Activated naive CD4-positive, alpha-beta T cell treated with anti-CD3 and anti-CD28 coated beads, Interleukin-2, amount 50 U/mL, for 72 hours (primary cell): ENCODE measurements around the gene BHLHE23. TPM values are rescaled to one million over a fixed set of nuclear protein-coding genes. Genes with fewer than 3 reads are reported as not detected.

Source experiments
- ATAC-seq, 2 donors: fragments of 150-1000 bp; cut with Tn5 transposase; 2 replicates each; pipeline ENCODE4 v1.10.0; 2021; ENCODE audit warnings: mild to moderate bottlenecking in 2 of 2, moderate library complexity in 2 of 2
- DNase-seq, 2 donors: peaks; one replicate each; pipeline ENCODE4 v3.0.0; 2021 to 2022; ENCODE audit warnings: low spot score in 2 of 2
- H3K27ac Mint-ChIP-seq, 2 donors: one replicate each; pipeline ENCODE4 v1.8.0; 2022; ENCODE audit warnings: mild to moderate bottlenecking in 2 of 2, mixed read lengths in 2 of 2
- H3K36me3 Mint-ChIP-seq, 2 donors: one replicate each; pipeline ENCODE4 v1.8.0; 2022; ENCODE audit warnings: mixed read lengths in 2 of 2
- H3K9me3 Mint-ChIP-seq, 2 donors: one replicate each; pipeline ENCODE4 v1.8.0; 2022; ENCODE audit warnings: mixed read lengths in 2 of 2
- total RNA-seq, 2 donors: library from RNA; stranded (reverse); gene quantifications; one replicate each; pipeline ENCODE4 v1.2.3, GENCODE V29; 2022

BHLHE23 gene
- not detected for total RNA-seq

GRCh38 chr20:63006540-63007359 is at the start of gene BHLHE23:
Gene BHLHE23 (minus strand): TSS chr20:63006964. CDS start chr20:63006774, 190 bp downstream.
- no peak for ATAC-seq
- peak in 1 of 2 donors; percentile 32 for DNase-seq
- Mint-ChIP-seq H3K9me3 (no peaks in the 10 kb centered on the region), H3K36me3 (no peaks in the 10 kb centered on the region), H3K27ac (no peak within 1 kb of the TSS)

DNA sequence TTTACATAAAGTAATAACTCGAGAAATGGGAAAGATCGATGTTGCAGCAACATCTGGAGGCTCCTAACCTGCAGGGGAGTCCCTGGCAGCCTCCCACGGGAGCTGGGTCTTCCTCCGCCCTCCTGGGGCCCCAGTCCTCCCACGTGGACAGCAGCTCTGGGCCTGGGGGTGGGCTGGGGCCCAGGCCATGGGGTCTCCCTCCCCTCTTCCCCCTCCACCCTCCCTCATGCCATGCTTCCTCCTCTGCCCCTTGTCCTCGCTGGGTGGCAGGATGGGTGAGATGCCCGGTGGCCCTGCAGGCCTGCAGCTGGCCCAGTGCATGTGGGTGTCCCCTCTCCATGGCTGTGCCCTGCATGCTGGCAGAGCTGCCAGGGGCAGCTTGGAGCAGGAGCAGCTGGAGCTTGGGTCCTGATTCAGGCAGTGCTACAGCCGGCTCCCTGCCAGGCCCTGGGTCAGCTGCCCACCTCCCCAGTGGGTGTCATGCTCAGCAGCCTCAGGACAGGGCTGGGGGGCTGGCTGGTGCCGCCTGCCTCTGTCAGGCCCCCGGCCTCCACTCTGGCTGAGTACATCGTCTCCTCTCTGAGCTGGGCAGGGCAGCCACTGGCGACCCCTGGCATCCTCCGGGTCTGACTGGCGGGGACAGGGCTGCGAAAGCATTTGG is 48.9 kb upstream of the BHLHE23 start:
- DNase-seq (peak in 1 of 2 donors; percentile 37), ATAC-seq (peak in 1 of 2 donors; percentile 15)
- no peaks in the 10 kb centered on the region for H3K9me3 Mint-ChIP-seq
- no peaks in the 10 kb centered on the region for H3K36me3 Mint-ChIP-seq
- H3K27ac Mint-ChIP-seq, result no peak overlapping the region

DNA sequence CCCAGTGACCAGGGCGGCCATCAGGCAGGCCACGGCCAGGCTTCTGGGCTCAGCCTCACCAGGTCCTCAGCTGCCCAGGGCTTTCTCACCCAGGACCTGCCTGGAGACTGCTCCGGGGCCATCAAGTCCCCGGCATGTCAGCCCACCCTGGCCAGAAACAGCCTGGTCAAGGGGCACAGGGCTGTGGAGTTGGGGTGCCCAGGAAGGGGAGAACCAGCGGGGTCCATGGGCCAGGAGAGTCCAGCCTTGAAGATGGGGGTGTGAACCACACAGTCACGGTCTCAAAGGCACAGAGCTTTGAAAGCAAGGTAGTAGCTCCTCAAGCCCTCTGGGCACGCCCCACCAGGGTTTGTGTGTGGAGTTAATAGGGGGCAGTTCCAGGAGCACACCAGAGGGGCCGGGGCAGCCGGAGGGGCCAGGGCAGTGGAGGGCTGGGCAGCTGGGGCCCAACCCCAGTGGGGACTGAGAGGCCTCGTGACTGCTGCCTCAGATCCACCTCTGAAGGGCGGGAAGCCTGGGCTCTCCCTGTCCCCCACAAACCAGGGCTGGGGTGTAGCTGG is 48.0 kb upstream of the BHLHE23 start:
- Mint-ChIP-seq H3K9me3 (no peaks in the 10 kb centered on the region), H3K27ac (no peak overlapping the region), H3K36me3 (no peaks in the 10 kb centered on the region)
- DNase-seq, result peak in 1 of 2 donors; percentile 35
- no peak for ATAC-seq

- Mint-ChIP-seq H3K36me3 (no peaks in the 10 kb centered on the region), H3K9me3 (no peaks in the 10 kb centered on the region), H3K27ac (no peak overlapping the region)
- no peak for ATAC-seq
- peak in 1 of 2 donors; percentile 13 for DNase-seq
Observed at GRCh38 chr20:63054103-63054474, 47.3 kb upstream of the BHLHE23 start.

GRCh38 chr20:63053432-63054102 is 46.8 kb upstream of the BHLHE23 start:
- Mint-ChIP-seq H3K27ac (no peak overlapping the region), H3K36me3 (no peaks in the 10 kb centered on the region), H3K9me3 (no peaks in the 10 kb centered on the region)
- ATAC-seq, result no peak
- DNase-seq, result peak in 1 of 2 donors; percentile 43

GRCh38 chr20:63052571-63053431 is 46.0 kb upstream of the BHLHE23 start:
- peak in 1 of 2 donors; percentile 33 for DNase-seq
- no peak overlapping the region for H3K27ac Mint-ChIP-seq
- no peak for ATAC-seq
- no peaks in the 10 kb centered on the region for H3K9me3 Mint-ChIP-seq
- no peaks in the 10 kb centered on the region for H3K36me3 Mint-ChIP-seq

GRCh38 chr20:63051911-63052310 is 45.1 kb upstream of the BHLHE23 start:
- ATAC-seq (no peak), DNase-seq (no peak)
- H3K36me3 Mint-ChIP-seq, result no peaks in the 10 kb centered on the region
- no peaks in the 10 kb centered on the region for H3K9me3 Mint-ChIP-seq
- H3K27ac Mint-ChIP-seq, result no peak overlapping the region

DNA sequence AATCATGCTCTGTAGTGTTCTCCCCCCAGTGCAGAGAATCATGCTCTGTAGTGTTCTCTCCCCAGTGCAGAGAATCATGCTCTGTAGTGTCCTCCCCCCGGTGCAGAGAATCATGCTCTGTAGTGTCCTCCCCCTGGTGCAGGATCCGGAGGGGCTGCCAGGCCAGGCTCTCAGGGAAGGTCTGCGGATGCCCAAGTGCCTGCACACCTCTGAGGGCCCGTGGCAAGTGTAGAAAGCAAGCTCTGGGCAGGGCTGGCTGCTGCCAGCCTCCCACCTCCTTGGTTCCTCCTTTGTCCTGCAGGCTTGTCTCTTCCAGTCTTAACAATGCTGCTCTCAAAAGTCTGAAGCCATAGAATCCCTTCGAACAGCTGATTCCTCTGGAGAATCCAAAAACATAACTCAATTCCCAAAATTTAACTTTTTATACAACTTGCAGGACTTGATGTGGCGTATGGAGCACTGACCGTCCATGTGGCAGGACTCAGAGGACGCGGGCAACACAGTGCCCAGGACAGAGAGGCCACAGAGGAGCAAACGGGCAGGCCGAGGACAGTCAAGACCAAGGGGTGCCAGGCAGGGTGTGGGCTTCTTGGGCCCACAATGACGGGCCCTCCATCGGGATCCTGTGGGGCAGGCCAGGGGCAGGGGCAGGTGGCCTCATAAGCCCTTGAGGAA is 44.6 kb upstream of the BHLHE23 start:
- no peak for ATAC-seq
- Mint-ChIP-seq H3K9me3 (no peaks in the 10 kb centered on the region), H3K27ac (no peak overlapping the region), H3K36me3 (no peaks in the 10 kb centered on the region)
- no peak for DNase-seq

DNA sequence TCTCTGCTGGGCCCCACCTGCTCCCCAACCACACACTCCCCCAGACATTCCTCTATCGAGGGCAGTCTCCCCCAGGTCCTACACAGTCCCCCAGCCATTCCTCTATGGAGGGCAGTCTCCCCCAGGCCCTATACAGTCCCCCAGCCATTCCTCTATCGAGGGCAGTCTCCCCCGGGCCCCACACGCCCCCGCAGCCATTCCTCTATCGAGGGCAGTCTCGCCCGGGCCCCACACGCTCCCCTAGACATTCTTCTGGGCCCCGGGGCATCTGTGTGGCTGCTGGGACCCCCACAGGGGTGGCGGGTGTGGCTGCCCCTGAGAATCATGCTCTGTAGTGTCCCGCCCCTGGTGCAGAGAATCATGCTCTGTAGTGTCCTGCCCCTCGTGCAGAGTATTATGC is 43.6 kb upstream of the BHLHE23 start:
- ATAC-seq (no peak), DNase-seq (no peak)
- H3K27ac Mint-ChIP-seq, result no peak overlapping the region
- H3K9me3 Mint-ChIP-seq, result no peaks in the 10 kb centered on the region
- no peaks in the 10 kb centered on the region for H3K36me3 Mint-ChIP-seq

- ATAC-seq (no peak), DNase-seq (no peak)
- H3K9me3 Mint-ChIP-seq, result no peaks in the 10 kb centered on the region
- no peaks in the 10 kb centered on the region for H3K36me3 Mint-ChIP-seq
- H3K27ac Mint-ChIP-seq, result no peak overlapping the region
Observed at GRCh38 chr20:63049561-63050221, 42.9 kb upstream of the BHLHE23 start.

GRCh38 chr20:63049191-63049518 is 42.4 kb upstream of the BHLHE23 start:
- ATAC-seq (no peak), DNase-seq (no peak)
- peak overlapping the region in 1 of 2 donors; percentile 65 for H3K27ac Mint-ChIP-seq
- H3K9me3 Mint-ChIP-seq, result no peaks in the 10 kb centered on the region
- no peaks in the 10 kb centered on the region for H3K36me3 Mint-ChIP-seq

GRCh38 chr20:63048516-63049190 is 41.9 kb upstream of the BHLHE23 start:
- ATAC-seq (no peak), DNase-seq (no peak)
- Mint-ChIP-seq H3K36me3 (no peaks in the 10 kb centered on the region), H3K27ac (no peak overlapping the region), H3K9me3 (no peaks in the 10 kb centered on the region)

GRCh38 chr20:63047946-63048345 is 41.2 kb upstream of the BHLHE23 start:
- DNase-seq (no peak), ATAC-seq (no peak)
- no peaks in the 10 kb centered on the region for H3K36me3 Mint-ChIP-seq
- H3K9me3 Mint-ChIP-seq, result no peaks in the 10 kb centered on the region
- no peak overlapping the region for H3K27ac Mint-ChIP-seq

DNA sequence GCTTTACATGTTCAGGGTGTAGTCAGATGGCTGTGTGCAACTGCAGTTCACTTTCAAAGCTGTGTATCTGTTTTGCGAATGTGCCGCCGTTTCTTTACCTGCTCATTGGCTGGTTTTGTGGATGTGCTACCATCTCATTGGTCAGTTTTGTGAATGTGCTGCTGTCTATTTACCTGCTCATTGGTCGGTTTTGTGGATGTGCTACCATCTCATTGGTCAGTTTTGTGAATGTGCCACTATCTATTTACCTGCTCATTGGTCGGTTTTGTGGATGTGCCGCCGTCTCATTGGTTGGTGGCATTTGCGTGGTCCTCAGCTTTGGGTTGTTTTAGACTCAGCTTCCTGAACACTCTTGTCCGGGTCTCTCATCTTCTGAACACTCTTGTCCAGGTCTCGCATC is 40.5 kb upstream of the BHLHE23 start:
- ATAC-seq (no peak), DNase-seq (no peak)
- no peaks in the 10 kb centered on the region for H3K9me3 Mint-ChIP-seq
- no peak overlapping the region for H3K27ac Mint-ChIP-seq
- H3K36me3 Mint-ChIP-seq, result no peaks in the 10 kb centered on the region

DNA sequence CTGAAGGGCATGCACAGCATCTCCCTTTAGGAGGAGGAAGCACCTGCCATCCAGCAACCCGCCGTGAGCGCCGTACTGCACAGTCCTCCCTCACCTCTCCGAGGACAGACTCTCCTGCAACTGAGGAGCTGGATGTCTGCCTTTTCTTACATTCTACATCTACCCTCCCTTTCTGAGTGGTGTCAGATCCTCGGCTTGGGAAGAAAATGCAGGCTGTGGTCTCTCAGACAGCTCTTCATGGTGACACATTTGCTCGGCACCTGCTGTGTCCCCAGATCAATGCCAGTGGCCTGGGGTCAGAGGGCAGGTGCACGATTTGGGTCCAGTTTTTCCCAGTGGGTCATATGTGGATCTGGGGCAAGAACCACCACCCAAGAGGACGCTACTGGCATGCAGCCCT is 40.1 kb upstream of the BHLHE23 start:
- H3K9me3 Mint-ChIP-seq, result no peaks in the 10 kb centered on the region
- ATAC-seq (no peak), DNase-seq (no peak)
- H3K36me3 Mint-ChIP-seq, result no peaks in the 10 kb centered on the region
- H3K27ac Mint-ChIP-seq, result no peak overlapping the region
